Esophagus (tissue), 2 donors: ENCODE measurements around the gene FOXK2. TPM values are rescaled to one million over a fixed set of nuclear protein-coding genes. Genes with fewer than 3 reads are reported as not detected.

Experiments
- H3K27ac ChIP-seq, 2 donors: one replicate each; pipeline ENCODE4 v1.5.1; 2013; ENCODE audit warnings: low read depth in 2 of 2, mild to moderate bottlenecking in 2 of 2, inconsistent platforms in 1 of 2, low read length in 1 of 2, moderate library complexity in 1 of 2
- H3K27me3 ChIP-seq, 2 donors: one replicate each; pipeline ENCODE4 v1.6.1; 2013; ENCODE audit warnings: low read length in 2 of 2, control low read depth in 1 of 2, mild to moderate bottlenecking in 1 of 2; ENCODE audit not compliant: insufficient read depth in 2 of 2, control insufficient read depth in 1 of 2
- H3K36me3 ChIP-seq, 2 donors: one replicate each; pipeline ENCODE4 v1.6.1; 2013; ENCODE audit warnings: low read length in 1 of 2; ENCODE audit not compliant: control insufficient read depth in 2 of 2, insufficient read depth in 2 of 2
- H3K4me1 ChIP-seq, 2 donors: one replicate each; pipeline ENCODE4 v1.6.1; 2013; ENCODE audit warnings: low read length in 1 of 2; ENCODE audit not compliant: control insufficient read depth in 2 of 2, insufficient read depth in 2 of 2
- H3K4me3 ChIP-seq, 2 donors: one replicate each; pipeline ENCODE4 v1.5.1; 2013; ENCODE audit warnings: low read length in 2 of 2, mild to moderate bottlenecking in 2 of 2, low read depth in 1 of 2, moderate library complexity in 1 of 2
- H3K9me3 ChIP-seq, 2 donors: one replicate each; pipeline ENCODE4 v1.6.1; 2013; ENCODE audit warnings: mild to moderate bottlenecking in 2 of 2, low read depth in 1 of 2, low read length in 1 of 2, moderate library complexity in 1 of 2; ENCODE audit not compliant: control insufficient read depth in 2 of 2, insufficient read depth in 1 of 2
- WGBS, 2 donors: extraction: QIAGEN DNeasy Blood & Tissue Kit; methylation state at CpG; one replicate each; pipeline ENCODE4 v1.1.7; 2013; 5-methylcytosine and 5-hydroxymethylcytosine counted together
- polyA plus RNA-seq, 2 donors: library from polyadenylated mRNA; stranded (reverse); fragments of 200-250 nt; gene quantifications; one replicate each; pipeline ENCODE4 v1.2.3, GENCODE V29; 2013
- donor health status: healthy with polysubstance abuse.
- donor health status: Bipolar disorder and iron deficiency.

FOXK2 gene
- polyA plus RNA-seq, 2 donors, result 15.9 to 20.5 TPM

GRCh38 chr17:82486231-82487094 lies 33.1 kb upstream of the FOXK2 start:
- Histone ChIP-seq H3K4me1 (peaks cover 0 to 21% of the 10 kb centered on the region in 2 donors), H3K9me3 (no peaks in the 10 kb centered on the region), H3K27ac (no peak overlapping the region), H3K36me3 (peaks cover 18 to 34% of the 10 kb centered on the region in 2 donors), H3K4me3 (no peak overlapping the region), H3K27me3 (no peaks in the 10 kb centered on the region)
- whole genome bisulfite sequencing, 2 donors, result 60 to 62% methylated on average over 13 of the region's 13 CpGs

- no peaks in the 10 kb centered on the region for H3K27me3 ChIP-seq
- WGBS, 2 donors, result 85 to 86% methylated on average over 14 of the region's 14 CpGs
- H3K9me3 ChIP-seq, result no peaks in the 10 kb centered on the region
- no peak overlapping the region for H3K27ac ChIP-seq
- peaks cover 18 to 32% of the 10 kb centered on the region in 2 donors for H3K36me3 ChIP-seq
- H3K4me1 ChIP-seq, result peaks cover under 1 to 22% of the 10 kb centered on the region in 2 donors
- H3K4me3 ChIP-seq, result no peak overlapping the region
Measured at GRCh38 chr17:82487910-82488309, 31.6 kb upstream of the FOXK2 start.

- Histone ChIP-seq H3K27me3 (no peaks in the 10 kb centered on the region), H3K27ac (peak overlapping the region in 1 of 2 donors; percentile 50), H3K4me1 (peaks cover 3 to 31% of the 10 kb centered on the region in 2 donors), H3K9me3 (no peaks in the 10 kb centered on the region), H3K4me3 (no peak overlapping the region), H3K36me3 (peaks cover 15 to 25% of the 10 kb centered on the region in 2 donors)
- WGBS, 2 donors, result 50 to 60% methylated on average over 8 of the region's 8 CpGs
Measured at GRCh38 chr17:82489117-82489516, 30.4 kb upstream of the FOXK2 start.

- peak overlapping the region in 1 of 2 donors; percentile 3 for H3K27ac ChIP-seq
- no peaks in the 10 kb centered on the region for H3K9me3 ChIP-seq
- H3K27me3 ChIP-seq, result no peaks in the 10 kb centered on the region
- peaks cover 12 to 19% of the 10 kb centered on the region in 2 donors for H3K36me3 ChIP-seq
- WGBS, 2 donors, result 61 to 80% methylated on average over 21 of the region's 21 CpGs
- no peak overlapping the region for H3K4me3 ChIP-seq
- H3K4me1 ChIP-seq, result peaks cover 3 to 38% of the 10 kb centered on the region in 2 donors
Measured at GRCh38 chr17:82489851-82490511, 29.6 kb upstream of the FOXK2 start.

GRCh38 chr17:82490512-82491195 lies 28.9 kb upstream of the FOXK2 start:
- H3K9me3 ChIP-seq, result no peaks in the 10 kb centered on the region
- peak overlapping the region in 1 of 2 donors; percentile 3 for H3K27ac ChIP-seq
- peaks cover 8 to 16% of the 10 kb centered on the region in 2 donors for H3K36me3 ChIP-seq
- H3K4me1 ChIP-seq, result peaks cover 3 to 39% of the 10 kb centered on the region in 2 donors
- H3K4me3 ChIP-seq, result no peak overlapping the region
- H3K27me3 ChIP-seq, result no peaks in the 10 kb centered on the region
- 80 to 81% methylated on average over 25 of the region's 25 CpGs for WGBS, 2 donors

GRCh38 chr17:82491196-82491530 lies 28.4 kb upstream of the FOXK2 start:
- Histone ChIP-seq H3K27me3 (no peaks in the 10 kb centered on the region), H3K9me3 (no peaks in the 10 kb centered on the region), H3K4me1 (peaks cover 3 to 39% of the 10 kb centered on the region in 2 donors), H3K4me3 (no peak overlapping the region), H3K27ac (no peak overlapping the region), H3K36me3 (peaks cover 4 to 13% of the 10 kb centered on the region in 2 donors)
- 91 to 94% methylated on average over 10 of the region's 10 CpGs for WGBS, 2 donors

- Histone ChIP-seq H3K9me3 (no peaks in the 10 kb centered on the region), H3K4me3 (no peak overlapping the region), H3K4me1 (peaks cover 6 to 39% of the 10 kb centered on the region in 2 donors), H3K27me3 (no peaks in the 10 kb centered on the region), H3K27ac (no peak overlapping the region), H3K36me3 (peaks cover under 1 to 10% of the 10 kb centered on the region in 2 donors)
- WGBS, 2 donors, result 87 to 95% methylated on average over 15 of the region's 15 CpGs
Measured at GRCh38 chr17:82491533-82491932, 28.0 kb upstream of the FOXK2 start.

GRCh38 chr17:82492643-82493225 lies 26.8 kb upstream of the FOXK2 start:
- Histone ChIP-seq H3K9me3 (no peaks in the 10 kb centered on the region), H3K4me1 (peaks cover 7 to 42% of the 10 kb centered on the region in 2 donors), H3K27ac (peak overlapping the region; percentile 69 to 88), H3K27me3 (no peaks in the 10 kb centered on the region), H3K4me3 (no peak overlapping the region), H3K36me3 (peaks cover 0 to 6% of the 10 kb centered on the region in 2 donors)
- WGBS, 2 donors, result 38 to 59% methylated on average over 13 of the region's 13 CpGs

- H3K4me3 ChIP-seq, result no peak overlapping the region
- no peaks in the 10 kb centered on the region for H3K9me3 ChIP-seq
- H3K27ac ChIP-seq, result peak overlapping the region; percentile 69 to 88
- peaks cover 0 to 3% of the 10 kb centered on the region in 2 donors for H3K36me3 ChIP-seq
- 48 to 59% methylated on average over 12 of the region's 12 CpGs for WGBS, 2 donors
- H3K27me3 ChIP-seq, result no peaks in the 10 kb centered on the region
- H3K4me1 ChIP-seq, result peaks cover 7 to 42% of the 10 kb centered on the region in 2 donors
Measured at GRCh38 chr17:82493226-82493781, 26.2 kb upstream of the FOXK2 start.
